ENCODE measurements around the gene VTI1A. TPM values are rescaled to one million over a fixed set of nuclear protein-coding genes. Genes with fewer than 3 reads are reported as not detected.

VTI1A gene
- total RNA-seq, 1 experiment from 2014 or later, result 22.0 TPM

DNA sequence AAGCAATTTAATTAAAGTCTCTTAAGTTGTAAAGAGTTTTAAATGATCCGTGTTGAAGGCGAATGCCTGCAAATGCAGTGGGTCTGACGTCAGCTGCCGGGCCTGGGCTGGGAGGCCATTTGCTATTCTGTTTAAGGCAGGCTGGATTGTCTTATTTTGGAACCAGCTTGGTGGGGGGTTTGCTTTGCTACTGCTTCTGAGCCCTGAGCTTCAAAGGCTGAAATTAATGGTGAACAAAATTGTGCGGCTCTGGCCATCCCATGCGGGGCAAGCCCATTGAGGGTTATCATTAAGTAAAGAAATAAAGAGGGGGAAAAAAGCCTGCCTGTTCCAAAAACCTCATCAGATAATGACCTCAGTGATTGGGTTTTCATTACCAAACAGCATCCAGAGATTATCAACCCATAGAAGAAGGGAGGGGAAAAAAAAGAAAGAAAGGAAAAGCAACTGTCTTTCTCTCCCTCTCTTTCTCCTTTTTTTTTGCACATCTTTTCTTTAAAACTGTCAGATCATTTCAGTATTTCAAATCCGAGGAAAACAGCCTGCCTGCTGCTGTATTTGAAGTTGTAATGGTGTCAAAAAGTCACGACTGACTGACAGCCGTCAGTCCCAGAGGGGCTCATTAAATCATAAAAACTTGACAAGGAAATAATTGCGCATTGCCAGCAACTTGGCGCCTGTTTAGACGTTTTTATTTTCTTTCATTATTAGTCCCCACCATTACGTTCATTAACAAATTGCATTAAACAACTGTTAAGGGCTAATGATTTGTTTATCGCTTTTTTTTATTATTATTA lies 371.2 kb downstream of the VTI1A start:
- no peak overlapping the region for H4K8ac ChIP-seq (replicated peaks; ENCODE audit: insufficient read length, low read depth, low read length)
- no peak for DNase-seq
- no peak overlapping the region for H4K5ac ChIP-seq (ENCODE audit: insufficient read length, low read depth, low read length)
- no peaks in the 10 kb centered on the region for H3K23me2 ChIP-seq (ENCODE audit: insufficient read length, low read depth, low read length, poor library complexity, severe bottlenecking)
- no peak overlapping the region for H2BK20ac ChIP-seq (ENCODE audit: low read depth, low read length, poor library complexity, severe bottlenecking)
- H2AFZ ChIP-seq (ENCODE audit: low read length), result no peak overlapping the region
- H3K18ac ChIP-seq (ENCODE audit: insufficient read length, low read depth, low read length), result no peak overlapping the region
- no peak overlapping the region for H3K27ac Mint-ChIP-seq
- H3K27ac ChIP-seq (ENCODE audit: insufficient read length, low read depth, low read length), result no peak overlapping the region
- H3K23ac ChIP-seq (ENCODE audit: insufficient read length, low read depth, low read length), result no peak overlapping the region
- no peak overlapping the region for H3K9ac ChIP-seq (ENCODE audit: extremely low read depth, insufficient read length, low read length)
- TF ChIP-seq, protein P1, sequence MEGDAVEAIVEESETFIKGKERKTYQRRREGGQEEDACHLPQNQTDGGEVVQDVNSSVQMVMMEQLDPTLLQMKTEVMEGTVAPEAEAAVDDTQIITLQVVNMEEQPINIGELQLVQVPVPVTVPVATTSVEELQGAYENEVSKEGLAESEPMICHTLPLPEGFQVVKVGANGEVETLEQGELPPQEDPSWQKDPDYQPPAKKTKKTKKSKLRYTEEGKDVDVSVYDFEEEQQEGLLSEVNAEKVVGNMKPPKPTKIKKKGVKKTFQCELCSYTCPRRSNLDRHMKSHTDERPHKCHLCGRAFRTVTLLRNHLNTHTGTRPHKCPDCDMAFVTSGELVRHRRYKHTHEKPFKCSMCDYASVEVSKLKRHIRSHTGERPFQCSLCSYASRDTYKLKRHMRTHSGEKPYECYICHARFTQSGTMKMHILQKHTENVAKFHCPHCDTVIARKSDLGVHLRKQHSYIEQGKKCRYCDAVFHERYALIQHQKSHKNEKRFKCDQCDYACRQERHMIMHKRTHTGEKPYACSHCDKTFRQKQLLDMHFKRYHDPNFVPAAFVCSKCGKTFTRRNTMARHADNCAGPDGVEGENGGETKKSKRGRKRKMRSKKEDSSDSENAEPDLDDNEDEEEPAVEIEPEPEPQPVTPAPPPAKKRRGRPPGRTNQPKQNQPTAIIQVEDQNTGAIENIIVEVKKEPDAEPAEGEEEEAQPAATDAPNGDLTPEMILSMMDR (conservative IDR thresholded peaks at IDR 0.05), result no peak
- H4K91ac ChIP-seq (ENCODE audit: insufficient read length, low read depth, low read length), result no peak overlapping the region
- H3K4me1 Mint-ChIP-seq, result peaks cover 60 to 65% of the 10 kb centered on the region in 2 experiments
- H2BK5ac ChIP-seq (ENCODE audit: insufficient read length, low read length), result no peak overlapping the region
- no peak overlapping the region for H3K14ac ChIP-seq (ENCODE audit: insufficient read depth, low read length)
- no peak overlapping the region for H2BK12ac ChIP-seq (ENCODE audit: insufficient read length, low read depth, low read length)
- no peaks in the 10 kb centered on the region; a peak in 1 of 7 replicates for H3K36me3 Mint-ChIP-seq (ENCODE audit: insufficient read depth in 1 of 3, low read depth in 3 of 3)
- no peaks in the 10 kb centered on the region for H3K9me3 Mint-ChIP-seq
- H3K79me1 ChIP-seq (ENCODE audit: insufficient read depth, low read depth, low read length, poor library complexity, severe bottlenecking), result no peaks in the 10 kb centered on the region
- H3K27me3 Mint-ChIP-seq (ENCODE audit: low read depth), result peaks cover 7% of the 10 kb centered on the region
- H3T11ph ChIP-seq (ENCODE audit: low read length), result no peak overlapping the region
- H2BK120ac ChIP-seq (ENCODE audit: low read depth, low read length, poor library complexity, severe bottlenecking), result no peak overlapping the region
- WGBS (ENCODE audit: extremely low coverage, insufficient read length, low lambda C conversion rate), result no CpG with 5 or more reads among the region's 14 CpGs
- no peak overlapping the region for H3K56ac ChIP-seq (ENCODE audit: insufficient read length, low read depth, low read length)
- no peak overlapping the region for H3K4ac ChIP-seq (ENCODE audit: low read depth, low read length)
- H3K4me1 ChIP-seq (ENCODE audit: insufficient read depth, low read length), result peaks cover 4% of the 10 kb centered on the region
- H4K20me1 ChIP-seq (ENCODE audit: control insufficient read depth, insufficient read depth, insufficient read length), result no peaks in the 10 kb centered on the region
- no peak overlapping the region for H2AK5ac ChIP-seq (ENCODE audit: insufficient read length, low read length)
- H3K4me2 ChIP-seq (ENCODE audit: insufficient read depth, insufficient read length, low read length), result no peak overlapping the region
- H3K4me3 Mint-ChIP-seq, result no peak overlapping the region
- no peaks in the 10 kb centered on the region; the same call in 1 of the 2 replicates for H3K27me3 ChIP-seq (ENCODE audit: insufficient read depth, low read length)
- H3K9me3 ChIP-seq (ENCODE audit: control insufficient read depth, low read depth, low read length), result no peaks in the 10 kb centered on the region
- no peaks in the 10 kb centered on the region for H3K79me2 ChIP-seq (ENCODE audit: insufficient read depth, low read length)
- H2BK15ac ChIP-seq (ENCODE audit: low read depth, low read length), result no peak overlapping the region

Measured in H9 (cell line).